ENCODE results near the gene ARGLU1. TPM values are rescaled to one million over a fixed set of nuclear protein-coding genes. Genes with fewer than 3 reads are reported as not detected.
A peak's percentile ranks its signal among the peaks of the same experiment; 100 is the strongest.

ARGLU1 gene
- total and polyA plus RNA-seq, 3 donors from 2014 or later: 67.6 to 164 (median 148) TPM

- H3K36me3 ChIP-seq (ENCODE audit: low read depth, missing control alignments): no peaks in the 10 kb centered on the region
- H3K27me3 ChIP-seq: no peaks in the 10 kb centered on the region
- WGBS, 2 donors: 81 to 83% methylated on average over 11 of the region's 11 CpGs
- H3K9me3 ChIP-seq: no peaks in the 10 kb centered on the region
- intact Hi-C loops (cut with DNase I; ENCODE audit: low total_unique reads): no loop called here
- DNase-seq: no peak
- H3K4me3 ChIP-seq: no peak overlapping the region
- peaks cover 14% of the 10 kb centered on the region for H3K4me1 ChIP-seq
- no peak overlapping the region for H3K27ac ChIP-seq
- TF ChIP-seq CTCF (IDR thresholded peaks at IDR 0.05) (no peak), POLR2A (IDR thresholded peaks at IDR 0.05) (no peak)
Observed at GRCh38 chr13:106507560-106508274, 60.2 kb downstream of the ARGLU1 start.

- H3K4me1 ChIP-seq: peaks cover 14% of the 10 kb centered on the region
- 33 to 56% methylated on average over 2 of the region's 2 CpGs for WGBS, 2 donors
- DNase-seq: no peak
- H3K9me3 ChIP-seq: no peaks in the 10 kb centered on the region
- intact Hi-C loops (cut with DNase I; ENCODE audit: low total_unique reads): no loop called here
- H3K27me3 ChIP-seq: no peaks in the 10 kb centered on the region
- TF ChIP-seq POLR2A (IDR thresholded peaks at IDR 0.05): no peak
- no peak for TF ChIP-seq CTCF (IDR thresholded peaks at IDR 0.05)
- no peaks in the 10 kb centered on the region for H3K36me3 ChIP-seq (ENCODE audit: low read depth, missing control alignments)
- H3K27ac ChIP-seq: peak overlapping the region in 1 of 2 donors; percentile 40
- no peak overlapping the region for H3K4me3 ChIP-seq
Observed at GRCh38 chr13:106506286-106506685, 61.7 kb downstream of the ARGLU1 start.

- H3K4me3 ChIP-seq: no peak overlapping the region
- no peak for TF ChIP-seq POLR2A (IDR thresholded peaks at IDR 0.05)
- no peak for TF ChIP-seq CTCF (IDR thresholded peaks at IDR 0.05)
- intact Hi-C loops (cut with DNase I; ENCODE audit: low total_unique reads): no loop called here
- WGBS, 2 donors: 78 to 91% methylated on average over 4 of the region's 4 CpGs
- H3K36me3 ChIP-seq (ENCODE audit: low read depth, missing control alignments): no peaks in the 10 kb centered on the region
- H3K9me3 ChIP-seq: no peaks in the 10 kb centered on the region
- peak overlapping the region; percentile 10 for H3K27ac ChIP-seq
- H3K4me1 ChIP-seq: peaks cover 14% of the 10 kb centered on the region
- no peaks in the 10 kb centered on the region for H3K27me3 ChIP-seq
- no peak for DNase-seq
Observed at GRCh38 chr13:106505732-106506131, 62.2 kb downstream of the ARGLU1 start.

GRCh38 chr13:106505295-106505694 is 62.6 kb downstream of the ARGLU1 start:
- intact Hi-C loops (cut with DNase I; ENCODE audit: low total_unique reads): no loop called here
- 75 to 77% methylated on average over 1 to 4 of the region's 4 CpGs for WGBS, 2 donors
- Histone ChIP-seq H3K27ac (peak overlapping the region; percentile 10), H3K9me3 (no peaks in the 10 kb centered on the region), H3K36me3 (ENCODE audit: low read depth, missing control alignments) (no peaks in the 10 kb centered on the region), H3K27me3 (no peaks in the 10 kb centered on the region), H3K4me3 (no peak overlapping the region), H3K4me1 (peaks cover 14% of the 10 kb centered on the region)
- TF ChIP-seq POLR2A (IDR thresholded peaks at IDR 0.05): no peak
- TF ChIP-seq CTCF (IDR thresholded peaks at IDR 0.05): no peak
- DNase-seq: no peak
